Neural cell (in vitro differentiated cells): ENCODE measurements around the gene HES4. TPM values are rescaled to one million over a fixed set of nuclear protein-coding genes. Genes with fewer than 3 reads are reported as not detected.
A peak's percentile ranks its signal among the peaks of the same experiment; 100 is the strongest.

Experiments used
- H2AFZ ChIP-seq: fragments of 200-600, 300-800 bp; sonication (generic), shearing (Covaris generic); 2 replicates; pipeline ENCODE4 v1.6.0; 2014; ENCODE audit warnings: low read depth, mild to moderate bottlenecking, antibody characterized with exemption, low read length, moderate library complexity
- H3F3A ChIP-seq: fragments of 200-600 bp; shearing (Covaris generic); 2 replicates; pipeline ENCODE4 v1.6.1; 2016; ENCODE audit warnings: mild to moderate bottlenecking, moderate library complexity, mixed read lengths, antibody characterized with exemption, low read length; ENCODE audit not compliant: insufficient read depth, poor library complexity, severe bottlenecking
- H3K27ac ChIP-seq: fragments of 200-600, 300-800 bp; sonication (generic), shearing (Covaris generic); 2 replicates; pipeline ENCODE4 v1.5.1; 2014; ENCODE audit warnings: mild to moderate bottlenecking, low read length, moderate library complexity
- H3K27me3 ChIP-seq: fragments of 300-800, 200-600 bp; sonication (generic), shearing (Covaris generic); 2 replicates; pipeline ENCODE4 v1.6.0; 2014; ENCODE audit warnings: mild to moderate bottlenecking, low read depth, low read length, moderate library complexity; ENCODE audit not compliant: insufficient read depth
- H3K36me3 ChIP-seq: fragments of 300-800, 200-600 bp; sonication (generic), shearing (Covaris generic); 2 replicates; pipeline ENCODE4 v1.5.1; 2014; ENCODE audit warnings: mild to moderate bottlenecking, antibody characterized with exemption, low read length, moderate library complexity; ENCODE audit not compliant: insufficient read depth
- H3K4me2 ChIP-seq: fragments of 300-800, 200-600 bp; sonication (generic), shearing (Covaris generic); 2 replicates; pipeline ENCODE4 v1.6.0; 2014; ENCODE audit warnings: mild to moderate bottlenecking, low read length
- H3K4me3 ChIP-seq: fragments of 300-800, 200-600 bp; sonication (generic), shearing (Covaris generic); 2 replicates; pipeline ENCODE4 v1.5.1; 2014; ENCODE audit warnings: mild to moderate bottlenecking, low read length, moderate library complexity
- H3K79me2 ChIP-seq: fragments of 200-600 bp; shearing (Covaris generic); replicated peaks from 2 replicates; pipeline ENCODE4 v1.6.0; 2014; ENCODE audit warnings: mild to moderate bottlenecking, low read length, moderate library complexity; ENCODE audit not compliant: insufficient read depth
- H3K9ac ChIP-seq: fragments of 300-800, 200-600 bp; sonication (generic), shearing (Covaris generic); 2 replicates; pipeline ENCODE4 v1.6.1; 2016; ENCODE audit warnings: mild to moderate bottlenecking, low read length, mixed read lengths
- H3K9me2 ChIP-seq: fragments of 200-600 bp; shearing (Covaris generic); 2 replicates; pipeline ENCODE4 v1.6.1; 2016; ENCODE audit warnings: mild to moderate bottlenecking, low read length, mixed read lengths; ENCODE audit not compliant: insufficient read depth
- H3K9me3 ChIP-seq: fragments of 200-600, 300-800 bp; sonication (generic), shearing (Covaris generic); 2 replicates; pipeline ENCODE4 v1.6.1; 2016; ENCODE audit warnings: mild to moderate bottlenecking, mixed run types, low read length, moderate library complexity, mixed read lengths
- H4K20me1 ChIP-seq: fragments of 200-600 bp; shearing (Covaris generic); 2 replicates; pipeline ENCODE4 v1.6.1; 2016; ENCODE audit warnings: mild to moderate bottlenecking, mixed run types; ENCODE audit not compliant: insufficient read depth
- CTCF ChIP-seq: fragments of 450-650 bp; IDR thresholded peaks from 2 replicates; pipeline ENCODE4 v1.5.1; 2014; ENCODE audit warnings: antibody characterized with exemption, mild to moderate bottlenecking, moderate library complexity; ENCODE audit not compliant: poor library complexity, severe bottlenecking
- EP300 ChIP-seq: fragments of 450-650 bp; conservative IDR thresholded peaks from 2 replicates; pipeline ENCODE4 v1.6.1; 2014; ENCODE audit warnings: antibody characterized with exemption, mild to moderate bottlenecking, moderate library complexity; ENCODE audit not compliant: poor library complexity, severe bottlenecking
- EZH2 ChIP-seq: fragments of 200-600, 300-800 bp; shearing (Covaris generic), sonication (generic); IDR thresholded peaks from 2 replicates; pipeline ENCODE4 v1.6.1; 2014; ENCODE audit warnings: antibody characterized with exemption, low read length, borderline replicate concordance, mild to moderate bottlenecking; ENCODE audit not compliant: insufficient read depth, poor library complexity, severe bottlenecking
- MXI1 ChIP-seq: fragments of 450-650 bp; conservative IDR thresholded peaks from 2 replicates; pipeline ENCODE4 v1.6.1; 2014; ENCODE audit warnings: antibody characterized with exemption, mild to moderate bottlenecking; ENCODE audit not compliant: poor library complexity, severe bottlenecking
- POLR2AphosphoS5 ChIP-seq: IDR thresholded peaks from 2 replicates; pipeline ENCODE4 v1.6.1; 2012
- RAD21 ChIP-seq: fragments of 450-650 bp; conservative IDR thresholded peaks from 2 replicates; pipeline ENCODE4 v1.6.1; 2014; ENCODE audit warnings: antibody characterized with exemption, mild to moderate bottlenecking, moderate library complexity
- REST ChIP-seq: IDR thresholded peaks from 2 replicates; pipeline ENCODE4 v1.6.1; 2012; ENCODE audit warnings: borderline replicate concordance
- SMC3 ChIP-seq: fragments of 450-650 bp; conservative IDR thresholded peaks from 2 replicates; pipeline ENCODE4 v1.6.1; 2014; ENCODE audit warnings: antibody characterized with exemption, mild to moderate bottlenecking, moderate library complexity; ENCODE audit not compliant: poor library complexity
- TAF1 ChIP-seq: IDR thresholded peaks from 2 replicates; pipeline ENCODE4 v1.6.1; 2012; ENCODE audit warnings: low read depth
- polyA plus RNA-seq: library from polyadenylated mRNA; depleted of rRNA; stranded (reverse); fragments of >200 nt; gene quantifications from 2 replicates; pipeline ENCODE4 v1.2.3, GENCODE V29; 2014

Gene HES4
- polyA plus RNA-seq, 1 donor from 2014 or later = 196 TPM

GRCh38 chr1:1003618-1004419 is 3.9 kb upstream of the HES4 start:
- no peaks in the 10 kb centered on the region for H3K27me3 ChIP-seq
- no peaks in the 10 kb centered on the region for H3F3A ChIP-seq
- H4K20me1 ChIP-seq = no peaks in the 10 kb centered on the region
- TF ChIP-seq POLR2AphosphoS5 = no peak
- no peak for TF ChIP-seq REST
- no peak for TF ChIP-seq MXI1
- no peaks in the 10 kb centered on the region for H3K9me3 ChIP-seq
- no peak overlapping the region for H3K27ac ChIP-seq
- H3K4me3 ChIP-seq = no peak overlapping the region
- no peak overlapping the region for H3K4me2 ChIP-seq
- H3K36me3 ChIP-seq = no peaks in the 10 kb centered on the region
- H3K9ac ChIP-seq = no peak overlapping the region
- H2AFZ ChIP-seq = no peak overlapping the region
- no peaks in the 10 kb centered on the region for H3K9me2 ChIP-seq
- peaks cover 4% of the 10 kb centered on the region for H3K79me2 ChIP-seq

GRCh38 chr1:1001057-1001783 is 1.3 kb upstream of the HES4 start:
- Histone ChIP-seq H2AFZ (no peak overlapping the region), H4K20me1 (no peaks in the 10 kb centered on the region), H3K27ac (peak overlapping the region; percentile 98), H3K4me3 (peak overlapping the region; percentile 91), H3K79me2 (peaks cover 4% of the 10 kb centered on the region), H3K27me3 (no peaks in the 10 kb centered on the region), H3K36me3 (no peaks in the 10 kb centered on the region), H3F3A (no peaks in the 10 kb centered on the region), H3K9ac (peak overlapping the region; percentile 98), H3K9me3 (no peaks in the 10 kb centered on the region), H3K9me2 (no peaks in the 10 kb centered on the region), H3K4me2 (peak overlapping the region; percentile 98)
- TF ChIP-seq RAD21 (no peak), MXI1 (no peak), EP300 (no peak), SMC3 (no peak)

GRCh38 chr1:1000357-1001056 is 610 bp upstream of the HES4 start:
- H2AFZ ChIP-seq = no peak overlapping the region

More at GRCh38 chr1:1000357-1001056, 610 bp upstream of the HES4 start:
- H3K9ac ChIP-seq = peak overlapping the region; percentile 98
- no peaks in the 10 kb centered on the region for H3K9me3 ChIP-seq
- peak overlapping the region; percentile 98 for H3K4me2 ChIP-seq
- no peaks in the 10 kb centered on the region for H3K27me3 ChIP-seq
- H3K4me3 ChIP-seq = peak overlapping the region; percentile 91
- no peaks in the 10 kb centered on the region for H3K9me2 ChIP-seq
- H3F3A ChIP-seq = no peaks in the 10 kb centered on the region
- TF ChIP-seq MXI1 (peak; percentile 84), REST (peak; percentile 71), RAD21 (no peak), EZH2 (no peak), TAF1 (no peak), EP300 (peak; percentile 67), POLR2AphosphoS5 (peak; percentile 92), CTCF (peak; percentile 19), SMC3 (no peak)
- no peaks in the 10 kb centered on the region for H4K20me1 ChIP-seq
- peak overlapping the region; percentile 98 for H3K27ac ChIP-seq
- no peaks in the 10 kb centered on the region for H3K36me3 ChIP-seq
- peaks cover 4% of the 10 kb centered on the region for H3K79me2 ChIP-seq
